HG03432 (cell line): ENCODE results near the gene PAFAH1B2.
A peak's percentile ranks its signal among the peaks of the same experiment; 100 is the strongest.
"Not testable (repeated sequence)": the region's sequence is repeated elsewhere in the genome, so short reads cannot be mapped to it uniquely, and the experiment has no call there.

Experiments
- ATAC-seq: cut with Tn5 transposase; IDR thresholded peaks from one replicate; pipeline ENCODE4 v1.9.1; 2021; ENCODE audit warnings: mild to moderate bottlenecking, moderate library complexity; ENCODE audit not compliant: unreplicated experiment

The PAFAH1B2 gene

GRCh38 chr11:117143871-117144476 lies at the start of gene PAFAH1B2:
Gene PAFAH1B2, plus strand, starts transcription at chr11:117144287. Its CDS starts 8,161 bp downstream, at chr11:117152448.
- peak; percentile 98 for ATAC-seq

DNA sequence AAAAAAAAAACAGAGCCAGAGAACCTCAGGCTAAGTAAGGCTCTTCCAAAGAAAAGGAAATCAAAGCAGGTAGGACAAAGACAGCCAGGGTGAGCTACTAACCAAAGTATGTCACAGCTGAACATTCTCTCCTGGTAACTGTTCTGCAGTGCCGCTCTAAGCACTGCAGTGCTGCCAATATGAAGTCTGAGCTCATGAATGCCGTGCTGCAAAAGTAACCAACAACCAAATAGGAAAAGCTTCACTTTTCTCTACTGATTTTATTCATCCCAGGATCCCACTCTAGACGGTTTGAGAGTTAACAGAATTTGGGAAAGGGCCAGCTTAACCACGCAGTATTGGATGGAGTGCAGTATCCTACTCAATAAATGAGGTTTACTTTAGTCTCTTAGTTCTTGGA lies 49.3 kb upstream of the PAFAH1B2 start:
- ATAC-seq: no peak

DNA sequence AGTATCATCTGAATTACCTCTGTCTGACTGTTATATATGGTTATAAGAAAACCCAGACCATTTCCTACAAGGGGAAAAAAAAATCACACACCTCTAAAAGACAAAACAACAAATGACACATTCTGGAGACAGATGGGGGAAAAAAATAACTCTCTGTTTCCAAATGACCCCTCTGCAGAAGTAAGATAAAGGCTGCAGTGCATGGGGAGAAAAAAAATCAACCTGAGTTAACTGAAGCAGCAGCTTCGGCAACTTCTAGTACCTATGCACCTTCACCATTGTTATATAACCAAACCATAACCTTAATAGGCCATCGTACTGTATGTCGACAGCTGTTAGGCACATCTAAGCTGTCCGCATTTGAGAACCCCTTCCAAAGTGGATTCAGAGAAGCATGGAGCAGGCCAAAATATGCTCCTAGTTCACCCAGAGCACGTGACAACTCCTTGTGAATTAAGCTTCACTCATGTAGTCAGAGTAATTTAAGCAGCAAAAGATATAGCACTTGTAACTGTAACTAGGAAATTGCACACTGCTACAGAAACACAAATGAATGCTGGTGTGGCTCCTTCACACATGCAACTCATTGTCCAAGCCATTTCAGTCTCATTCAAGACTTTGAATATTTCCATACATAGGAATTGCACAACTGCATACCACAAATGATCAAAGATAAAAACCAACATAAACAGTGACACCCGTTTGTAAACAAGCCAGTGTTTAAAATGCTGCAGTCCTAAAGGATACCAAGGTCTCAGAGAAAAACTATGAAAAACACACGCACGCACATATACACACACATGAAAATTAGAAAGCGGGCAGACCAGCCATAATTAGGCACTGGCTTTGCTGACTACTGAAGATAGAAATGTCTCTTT lies 48.6 kb upstream of the PAFAH1B2 start:
- no peak for ATAC-seq

GRCh38 chr11:117096201-117096991 lies 47.7 kb upstream of the PAFAH1B2 start:
- ATAC-seq: peak; percentile 35

DNA sequence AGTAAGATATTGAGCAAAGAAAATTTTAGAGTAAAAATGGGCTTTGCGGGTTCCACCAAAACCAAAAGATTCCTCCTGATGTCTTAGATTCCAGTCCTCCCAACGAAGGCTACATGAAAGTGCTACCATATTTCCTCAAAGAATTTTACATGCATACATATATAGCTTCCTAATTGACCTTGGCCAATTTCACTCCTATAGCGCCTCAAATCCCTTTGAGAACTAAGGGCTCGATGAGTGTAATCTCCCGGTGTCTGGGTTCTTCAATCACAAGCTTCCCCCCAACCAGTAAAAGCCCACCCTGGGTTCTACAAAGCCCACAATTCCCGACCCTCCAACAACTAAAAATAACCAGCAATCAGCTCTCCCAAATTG lies 47.1 kb upstream of the PAFAH1B2 start:
- no peak for ATAC-seq

DNA sequence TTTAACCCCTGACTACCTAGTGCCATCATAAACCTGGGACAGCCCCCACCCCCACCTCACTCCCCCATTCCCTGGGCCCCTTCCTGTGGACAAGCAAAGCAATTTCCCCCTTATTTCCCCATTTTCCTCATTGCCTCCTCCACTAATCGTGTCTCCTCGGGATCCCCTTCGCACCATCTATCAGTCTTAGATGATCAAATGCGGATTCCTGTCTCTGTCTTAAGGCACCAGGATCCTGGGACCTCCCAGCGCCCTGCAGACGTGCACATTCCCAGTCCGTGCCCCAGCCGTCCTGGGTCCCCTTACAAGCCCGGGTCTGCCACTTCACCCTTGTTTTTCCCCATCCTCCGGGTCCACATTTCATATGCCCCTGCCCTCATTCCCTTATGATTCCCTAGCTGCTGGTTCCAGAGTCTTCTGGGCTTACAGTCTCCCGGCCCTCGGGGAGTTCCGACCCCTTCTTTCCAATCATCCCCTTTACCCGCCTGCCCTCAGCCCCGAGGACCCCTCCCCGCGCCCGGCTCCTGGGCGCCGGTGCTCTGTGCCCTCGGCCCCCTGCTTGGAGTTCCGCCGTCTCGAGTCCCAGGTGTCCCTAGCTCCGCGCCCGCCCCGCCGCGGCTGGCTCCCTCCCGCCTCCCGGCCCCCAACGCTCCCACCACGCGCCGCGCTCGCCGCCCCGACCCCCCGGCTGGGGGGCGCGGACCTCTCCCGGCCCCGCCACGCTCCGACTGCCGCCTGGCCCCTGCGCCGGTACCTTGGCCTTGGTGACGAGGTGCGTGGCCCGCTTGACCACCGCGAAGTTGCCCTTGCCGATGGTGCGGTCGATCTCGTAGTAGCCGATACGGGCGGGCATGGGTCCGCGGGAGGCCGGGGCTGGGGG lies 46.5 kb upstream of the PAFAH1B2 start:
- peak; percentile 26 for ATAC-seq

GRCh38 chr11:117098269-117099232 lies 45.5 kb upstream of the PAFAH1B2 start, which contains the start of gene SIK3:
Gene SIK3, minus strand, starts transcription at chr11:117098428. Its CDS starts 13 bp downstream, at chr11:117098415.
- ATAC-seq: peak; percentile 80

- ATAC-seq: no peak
These were observed 44.4 kb upstream of the PAFAH1B2 start for GRCh38 chr11:117099696-117100095.

GRCh38 chr11:117100556-117100955 lies 43.5 kb upstream of the PAFAH1B2 start:
- no peak for ATAC-seq

GRCh38 chr11:117107701-117108590 lies 36.1 kb upstream of the PAFAH1B2 start:
- no peak for ATAC-seq

DNA sequence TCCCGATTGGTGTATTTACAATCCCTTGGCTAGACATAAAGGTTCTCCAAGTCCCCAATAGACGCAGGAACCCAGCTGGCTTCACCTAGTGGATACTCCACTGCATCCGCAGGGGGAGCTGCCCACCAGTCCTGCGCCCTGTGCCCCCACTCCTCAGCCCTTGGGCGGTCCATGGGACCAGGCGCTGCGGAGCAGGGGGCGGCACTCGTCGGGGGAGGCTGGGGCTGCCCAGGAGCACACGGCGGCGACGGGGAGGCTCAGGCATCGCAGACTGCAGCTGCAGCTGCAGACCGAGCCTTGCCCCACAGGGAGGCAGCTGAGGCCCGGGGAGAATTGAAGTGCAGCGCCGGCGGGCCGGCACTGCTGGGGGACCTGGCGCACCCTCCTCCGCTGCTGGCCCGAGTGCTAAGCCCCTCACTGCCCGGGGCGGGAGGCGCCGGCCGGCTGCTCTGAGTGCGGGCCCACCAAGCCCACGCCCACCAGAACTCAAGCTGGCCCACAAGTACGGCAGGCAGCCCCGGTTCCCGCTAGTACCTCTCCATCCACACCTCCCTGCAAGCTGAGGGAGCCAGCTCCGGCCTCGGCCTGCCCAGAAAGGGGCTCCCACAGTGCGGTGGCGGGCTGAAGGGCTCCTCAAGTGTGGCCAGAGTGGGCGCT lies 33.7 kb upstream of the PAFAH1B2 start:
- ATAC-seq: no peak

- not testable (repeated sequence) for ATAC-seq
These were observed 31.6 kb upstream of the PAFAH1B2 start for GRCh38 chr11:117112497-117112896.

GRCh38 chr11:117112939-117113338 lies 31.1 kb upstream of the PAFAH1B2 start:
- ATAC-seq: not testable (repeated sequence)

- no peak for ATAC-seq
These were observed 26.4 kb upstream of the PAFAH1B2 start for GRCh38 chr11:117117681-117118080.

DNA sequence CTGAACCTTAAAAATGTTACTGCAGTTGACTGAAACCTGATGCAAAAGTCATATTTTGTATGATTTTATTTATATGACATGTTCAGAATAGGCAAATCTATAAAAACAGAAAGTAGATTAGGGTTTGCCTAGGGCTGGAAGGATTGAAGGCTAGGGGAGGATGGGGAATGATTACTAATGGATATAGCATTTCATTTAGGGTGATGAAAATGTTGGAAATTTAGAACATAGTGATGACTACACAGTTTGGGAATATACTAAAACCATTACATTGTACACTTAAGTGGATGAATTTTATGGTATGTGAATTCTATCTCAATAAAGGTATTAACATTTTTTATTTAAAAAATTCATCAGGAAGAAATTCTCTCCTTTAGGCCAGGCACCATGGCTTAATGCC lies 22.9 kb upstream of the PAFAH1B2 start:
- ATAC-seq: no peak

GRCh38 chr11:117122556-117122955 lies 21.5 kb upstream of the PAFAH1B2 start:
- no peak for ATAC-seq

GRCh38 chr11:117126223-117126965 lies 17.7 kb upstream of the PAFAH1B2 start:
- ATAC-seq: no peak
